HFFc6 (cell line): ENCODE data around the gene DOCK3. TPM values are rescaled to one million over a fixed set of nuclear protein-coding genes. Genes with fewer than 3 reads are reported as not detected.

Source experiments
- DNase-seq: peaks from one replicate; pipeline ENCODE4 v3.0.0-alpha.2; 2018
- H3K27ac Mint-ChIP-seq: 2 replicates; pipeline ENCODE4 v1.8.0; 2020; ENCODE audit warnings: mild to moderate bottlenecking, mixed read lengths
- H3K27me3 Mint-ChIP-seq: 2 replicates; pipeline ENCODE4 v1.8.0; 2021; ENCODE audit warnings: mild to moderate bottlenecking, moderate library complexity, mixed read lengths; ENCODE audit not compliant: insufficient read depth
- H3K36me3 Mint-ChIP-seq: 2 replicates; pipeline ENCODE4 v1.8.0; 2021; ENCODE audit warnings: low read depth, mixed read lengths
- H3K4me1 Mint-ChIP-seq: 2 replicates; pipeline ENCODE4 v1.8.0; 2020; ENCODE audit warnings: low read depth, mixed read lengths
- H3K4me3 Mint-ChIP-seq: 2 replicates; pipeline ENCODE4 v1.8.0; 2020; ENCODE audit warnings: mild to moderate bottlenecking, moderate library complexity, mixed read lengths
- H3K9me3 Mint-ChIP-seq: 2 replicates; pipeline ENCODE4 v1.8.0; 2020; ENCODE audit warnings: mild to moderate bottlenecking, mixed read lengths
- CTCF ChIP-seq: fragments of 200-600 bp; sonication (generic); IDR thresholded peaks from 2 replicates; pipeline ENCODE4 v1.5.0; 2021; ENCODE audit warnings: antibody characterized with exemption, mild to moderate bottlenecking
- total RNA-seq, 6 experiments: library from RNA; stranded (reverse); fragmentation: NEBNext Ultra II Directional; extraction: Animal tissue kit (Norgen Biotek cat#: 25700); gene quantifications; 2 replicates in 1 of 6; 3 replicates in 5 of 6; pipeline ENCODE4 v1.2.3, GENCODE V29; 2021

Gene DOCK3
- total RNA-seq, 6 experiments from 2014 or later: 0.14 to 0.26 (median 0.22) TPM

DNA sequence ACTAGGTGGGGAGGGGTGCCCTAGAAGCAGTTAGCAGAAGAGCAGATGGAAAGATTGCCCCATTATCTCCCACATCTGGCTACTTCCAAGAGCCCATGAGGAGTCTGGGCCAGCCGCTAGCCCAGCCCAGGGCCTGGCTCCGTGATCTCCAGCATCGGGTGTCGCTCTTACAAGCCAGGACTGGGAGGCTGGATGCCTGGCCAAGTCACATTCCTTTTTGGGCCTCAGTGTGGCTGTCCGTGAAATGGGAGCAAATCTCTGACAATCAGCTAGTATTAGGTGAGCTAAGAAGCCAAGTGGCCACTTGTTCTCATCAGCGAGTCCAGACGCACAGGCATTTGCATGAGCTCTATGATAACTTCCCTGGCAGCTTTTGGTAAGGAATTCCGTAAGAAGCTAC lies 23.3 kb upstream of the DOCK3 start:
- Mint-ChIP-seq H3K27ac (no peak overlapping the region), H3K4me3 (no peak overlapping the region), H3K9me3 (no peaks in the 10 kb centered on the region), H3K27me3 (no peaks in the 10 kb centered on the region; the same call in none of the 2 replicates), H3K4me1 (peaks cover 26% of the 10 kb centered on the region), H3K36me3 (no peaks in the 10 kb centered on the region; the same call in none of the 2 replicates)
- no peak for TF ChIP-seq CTCF
- no peak for DNase-seq

DNA sequence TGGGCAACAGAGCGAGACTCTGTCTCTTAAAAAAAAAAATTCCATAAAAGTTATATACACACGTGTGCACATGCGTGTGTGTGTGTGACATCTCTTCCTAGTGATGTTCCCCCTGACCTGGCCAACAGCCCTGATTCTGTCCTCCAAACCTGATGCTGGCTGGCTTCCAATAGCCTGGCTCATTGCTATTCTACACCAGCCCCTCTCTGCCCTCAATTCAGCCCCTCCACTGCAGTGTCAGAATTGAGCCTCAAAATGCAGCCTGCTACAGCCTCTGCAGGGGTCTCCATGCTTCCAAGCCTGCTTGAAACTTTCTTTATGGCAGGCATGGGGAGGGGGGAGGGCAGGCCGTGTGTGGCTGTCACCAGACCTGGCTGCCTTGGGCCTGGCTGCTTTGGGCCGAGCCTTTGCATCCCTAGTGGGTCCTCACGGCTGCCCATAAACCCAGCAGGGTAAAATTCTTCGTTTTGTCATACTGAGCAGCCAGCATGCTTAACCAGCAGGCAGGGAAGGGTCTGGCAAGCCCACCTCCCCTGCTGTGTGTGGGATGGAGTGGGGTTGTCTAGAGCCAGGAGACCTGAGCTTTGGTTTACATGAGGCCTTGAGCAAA lies 22.7 kb upstream of the DOCK3 start:
- Mint-ChIP-seq H3K27ac (no peak overlapping the region), H3K27me3 (no peaks in the 10 kb centered on the region; the same call in none of the 2 replicates)
- no peak for TF ChIP-seq CTCF

GRCh38 chr3:50652709-50653108 lies 22.0 kb upstream of the DOCK3 start:
- peak; percentile 68 for TF ChIP-seq CTCF
- no peak overlapping the region for H3K27ac Mint-ChIP-seq
- H3K27me3 Mint-ChIP-seq: no peaks in the 10 kb centered on the region; the same call in none of the 2 replicates
- peaks cover 26% of the 10 kb centered on the region for H3K4me1 Mint-ChIP-seq
- no peaks in the 10 kb centered on the region for H3K9me3 Mint-ChIP-seq
- no peak overlapping the region for H3K4me3 Mint-ChIP-seq
- no peaks in the 10 kb centered on the region; the same call in 1 of the 2 replicates for H3K36me3 Mint-ChIP-seq
- no peak for DNase-seq

More for the DNA sequence above, 22.7 kb upstream of the DOCK3 start:
- H3K36me3 Mint-ChIP-seq: no peaks in the 10 kb centered on the region; the same call in 1 of the 2 replicates
- H3K9me3 Mint-ChIP-seq: no peaks in the 10 kb centered on the region
- peaks cover 26% of the 10 kb centered on the region for H3K4me1 Mint-ChIP-seq
- no peak overlapping the region for H3K4me3 Mint-ChIP-seq
- DNase-seq: no peak

- Mint-ChIP-seq H3K4me3 (no peak overlapping the region), H3K9me3 (no peaks in the 10 kb centered on the region)
Measured at GRCh38 chr3:50653937-50654595, 20.7 kb upstream of the DOCK3 start.

More at GRCh38 chr3:50653937-50654595, 20.7 kb upstream of the DOCK3 start:
- H3K36me3 Mint-ChIP-seq: no peaks in the 10 kb centered on the region; the same call in 1 of the 2 replicates
- no peak for DNase-seq
- no peak overlapping the region for H3K27ac Mint-ChIP-seq
- H3K4me1 Mint-ChIP-seq: peaks cover 30% of the 10 kb centered on the region
- H3K27me3 Mint-ChIP-seq: peaks cover 7% of the 10 kb centered on the region
- TF ChIP-seq CTCF: no peak
